Lower lobe of right lung (tissue), 2 donors: ENCODE measurements around the gene RBM15. TPM values are rescaled to one million over a fixed set of nuclear protein-coding genes. Genes with fewer than 3 reads are reported as not detected.

Experiments
- ATAC-seq, 2 donors: fragments of 200-7000 bp; cut with Tn5 transposase; one replicate each; pipeline ENCODE4 v1.9.1; 2020 to 2022; ENCODE audit warnings: mild to moderate bottlenecking in 2 of 2, moderate library complexity in 2 of 2
- DNase-seq: peaks from one replicate; pipeline ENCODE4 v3.0.0-alpha.2; 2020
- H3K27ac ChIP-seq: fragments of 200-600 bp; one replicate; pipeline ENCODE4 v1.8.0; 2022
- H3K27me3 ChIP-seq: fragments of 200-600 bp; one replicate; pipeline ENCODE4 v1.8.0; 2022; ENCODE audit warnings: low read depth
- H3K36me3 ChIP-seq: fragments of 200-600 bp; one replicate; pipeline ENCODE4 v1.8.0; 2022; ENCODE audit warnings: mild to moderate bottlenecking
- H3K4me1 ChIP-seq: fragments of 200-600 bp; one replicate; pipeline ENCODE4 v1.8.0; 2022
- H3K4me3 ChIP-seq: fragments of 200-600 bp; one replicate; pipeline ENCODE4 v1.8.0; 2022; ENCODE audit warnings: mild to moderate bottlenecking
- H3K9me3 ChIP-seq: fragments of 200-600 bp; one replicate; pipeline ENCODE4 v1.8.0; 2022
- intact Hi-C: fragments of 100-400 bp; cut with DNase I; formaldehyde crosslinking; loops from one replicate; pipeline ENCODE4 v1.11.0; 2022
- total RNA-seq: library from RNA; stranded (reverse); fragmentation: NEBNext Ultra II Directional; extraction: Animal tissue kit (Norgen Biotek cat#: 25700); gene quantifications from one replicate; pipeline ENCODE4 v1.2.1, GENCODE V29; 2021
- TF ChIP-seq, protein P1 (sequence below): fragments of 200-600 bp; IDR thresholded peaks from one replicate; pipeline ENCODE4 v1.8.0; 2022; ENCODE audit warnings: antibody characterized with exemption, mild to moderate bottlenecking
- donor health status: DM: no; HTN: yes; CAD: no; lungs with severe emphysema.

RBM15 gene
- total RNA-seq, 1 donor from 2014 or later, result 23.3 TPM

DNA sequence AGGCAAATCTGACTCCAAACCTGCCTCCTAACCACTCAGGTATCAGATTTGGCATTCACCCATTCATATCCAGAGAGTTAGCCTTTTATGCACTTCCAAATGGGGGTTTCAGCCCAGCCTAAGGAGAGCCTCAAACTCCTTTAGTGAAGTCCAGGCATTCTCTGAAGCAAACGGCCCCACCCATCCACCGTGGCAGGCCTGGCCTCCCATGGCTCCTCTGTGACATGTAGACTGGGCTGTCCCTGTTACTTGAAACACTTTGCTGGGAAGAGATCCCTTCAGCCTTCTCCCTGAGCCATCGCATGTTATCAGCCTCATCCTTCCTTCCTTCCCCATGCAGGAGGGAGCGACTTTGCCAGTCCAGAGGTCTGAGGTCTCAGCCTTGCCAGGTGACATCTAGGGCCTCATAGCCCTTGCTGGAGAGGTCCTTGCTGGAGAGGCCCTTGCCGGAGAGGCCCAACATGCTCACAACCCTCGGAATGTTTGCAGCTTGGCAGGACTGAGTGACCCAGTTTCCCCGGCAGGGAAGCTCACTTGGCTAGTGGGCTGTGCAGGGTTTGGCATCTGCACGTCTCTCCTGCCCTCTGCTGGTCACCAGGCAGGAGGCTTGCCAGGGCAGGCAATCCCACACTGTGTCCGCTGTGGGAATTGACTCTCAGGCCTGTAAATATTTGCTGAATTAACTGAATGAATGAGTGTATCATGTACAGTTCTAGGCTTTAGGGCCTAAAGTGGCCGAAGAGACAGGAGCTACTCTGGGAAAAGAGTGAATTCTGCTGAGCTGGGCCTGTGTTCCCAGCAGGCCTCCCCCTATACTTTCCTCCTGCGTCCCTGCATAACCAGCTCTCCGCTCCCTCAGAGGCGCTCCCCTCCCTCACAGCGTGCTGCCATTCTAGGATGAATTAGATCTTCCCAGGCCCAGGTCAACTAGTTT is 26.7 kb upstream of the RBM15 start:
- Histone ChIP-seq H3K9me3 (no peaks in the 10 kb centered on the region), H3K4me1 (peaks cover 11% of the 10 kb centered on the region), H3K4me3 (no peak overlapping the region), H3K27ac (no peak overlapping the region), H3K36me3 (no peaks in the 10 kb centered on the region), H3K27me3 (no peaks in the 10 kb centered on the region)
- intact Hi-C loops, result loop anchor here (5.0 kb wide), 1 partner anchor 105 kb away; no protein-coding TSS in a partner anchor
- ATAC-seq, result peak; percentile 96 to 98
- DNase-seq, result peak; percentile 83
- TF ChIP-seq, protein P1, sequence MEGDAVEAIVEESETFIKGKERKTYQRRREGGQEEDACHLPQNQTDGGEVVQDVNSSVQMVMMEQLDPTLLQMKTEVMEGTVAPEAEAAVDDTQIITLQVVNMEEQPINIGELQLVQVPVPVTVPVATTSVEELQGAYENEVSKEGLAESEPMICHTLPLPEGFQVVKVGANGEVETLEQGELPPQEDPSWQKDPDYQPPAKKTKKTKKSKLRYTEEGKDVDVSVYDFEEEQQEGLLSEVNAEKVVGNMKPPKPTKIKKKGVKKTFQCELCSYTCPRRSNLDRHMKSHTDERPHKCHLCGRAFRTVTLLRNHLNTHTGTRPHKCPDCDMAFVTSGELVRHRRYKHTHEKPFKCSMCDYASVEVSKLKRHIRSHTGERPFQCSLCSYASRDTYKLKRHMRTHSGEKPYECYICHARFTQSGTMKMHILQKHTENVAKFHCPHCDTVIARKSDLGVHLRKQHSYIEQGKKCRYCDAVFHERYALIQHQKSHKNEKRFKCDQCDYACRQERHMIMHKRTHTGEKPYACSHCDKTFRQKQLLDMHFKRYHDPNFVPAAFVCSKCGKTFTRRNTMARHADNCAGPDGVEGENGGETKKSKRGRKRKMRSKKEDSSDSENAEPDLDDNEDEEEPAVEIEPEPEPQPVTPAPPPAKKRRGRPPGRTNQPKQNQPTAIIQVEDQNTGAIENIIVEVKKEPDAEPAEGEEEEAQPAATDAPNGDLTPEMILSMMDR, result peak; percentile 97

DNA sequence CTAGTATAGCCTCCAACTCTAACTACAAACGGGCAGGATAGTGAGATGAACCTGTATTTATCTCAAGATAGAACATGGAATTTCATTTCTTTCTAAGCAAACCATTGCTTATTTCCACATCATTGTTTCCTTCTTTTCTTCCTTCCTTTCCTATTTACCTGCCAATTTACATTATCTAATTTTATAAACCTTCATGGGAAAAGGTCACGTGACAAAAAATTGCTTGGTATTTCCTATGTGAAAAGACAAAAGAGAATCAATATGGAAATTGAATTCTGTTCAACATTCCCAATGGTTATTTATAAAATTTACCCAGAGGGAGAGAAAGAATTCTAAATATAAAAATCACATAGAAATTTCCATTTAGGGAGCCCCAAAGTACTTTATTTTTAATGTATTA is 22.4 kb upstream of the RBM15 start:
- Histone ChIP-seq H3K27me3 (no peaks in the 10 kb centered on the region), H3K36me3 (no peaks in the 10 kb centered on the region), H3K9me3 (no peaks in the 10 kb centered on the region), H3K27ac (no peak overlapping the region), H3K4me1 (peaks cover 5% of the 10 kb centered on the region), H3K4me3 (no peak overlapping the region)
- ATAC-seq, result no peak
- DNase-seq, result no peak
- TF ChIP-seq, protein P1, result no peak
- intact Hi-C loops, result no loop called here

GRCh38 chr1:110318046-110318445 is 21.1 kb upstream of the RBM15 start:
- no peak for DNase-seq
- Histone ChIP-seq H3K9me3 (no peaks in the 10 kb centered on the region), H3K27ac (no peak overlapping the region), H3K4me1 (no peaks in the 10 kb centered on the region), H3K4me3 (no peak overlapping the region), H3K27me3 (no peaks in the 10 kb centered on the region), H3K36me3 (no peaks in the 10 kb centered on the region)
- ATAC-seq, result no peak
- intact Hi-C loops, result no loop called here
- TF ChIP-seq, protein P1, result no peak

GRCh38 chr1:110319332-110320167 is 19.6 kb upstream of the RBM15 start:
- Histone ChIP-seq H3K27me3 (no peaks in the 10 kb centered on the region), H3K4me3 (no peak overlapping the region), H3K36me3 (no peaks in the 10 kb centered on the region), H3K4me1 (no peaks in the 10 kb centered on the region), H3K27ac (no peak overlapping the region), H3K9me3 (no peaks in the 10 kb centered on the region)
- no peak for DNase-seq
- ATAC-seq, result peak in 1 of 2 donors; percentile 29
- TF ChIP-seq, protein P1, result no peak
- intact Hi-C loops, result no loop called here

DNA sequence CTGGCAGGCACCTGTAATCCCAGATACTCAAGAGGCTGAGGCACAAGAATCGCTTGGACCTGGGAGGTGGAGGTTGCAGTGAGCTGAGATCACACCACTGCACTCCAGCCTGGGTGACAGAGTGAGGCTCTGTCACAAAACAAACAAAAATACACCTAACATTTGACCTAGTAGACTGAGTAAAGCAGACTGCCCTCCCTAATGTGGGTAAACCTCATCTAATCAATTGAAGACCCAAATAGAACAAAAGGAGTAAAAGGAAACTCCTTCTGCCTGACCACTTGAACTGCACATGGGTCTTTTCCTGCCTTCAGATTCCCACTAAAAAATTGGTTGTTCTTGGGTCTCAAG is 19.0 kb upstream of the RBM15 start:
- H3K4me3 ChIP-seq, result no peak overlapping the region
- TF ChIP-seq, protein P1, result no peak
- intact Hi-C loops, result no loop called here
- no peaks in the 10 kb centered on the region for H3K4me1 ChIP-seq
- no peaks in the 10 kb centered on the region for H3K36me3 ChIP-seq
- no peaks in the 10 kb centered on the region for H3K9me3 ChIP-seq
- ATAC-seq (no peak), DNase-seq (no peak)
- H3K27me3 ChIP-seq, result no peaks in the 10 kb centered on the region
- no peak overlapping the region for H3K27ac ChIP-seq
